Naive B cell (primary cell): ENCODE measurements around the gene TMEM17. TPM values are rescaled to one million over a fixed set of nuclear protein-coding genes. Genes with fewer than 3 reads are reported as not detected.

Experiments
- ATAC-seq, 2 donors: fragments of 150-1000 bp; cut with Tn5 transposase; 2 replicates each; pipeline ENCODE4 v1.10.0; 2021; ENCODE audit warnings: low read depth in 2 of 2, mild to moderate bottlenecking in 2 of 2, moderate library complexity in 2 of 2
- DNase-seq: peaks from one replicate; pipeline ENCODE4 v3.0.0; 2022
- H3K27ac Mint-ChIP-seq, 6 donors: one replicate each; pipeline ENCODE4 v1.8.0; 2020 to 2022; ENCODE audit warnings: mild to moderate bottlenecking in 6 of 6, mixed read lengths in 6 of 6, moderate library complexity in 5 of 6, inconsistent platforms in 2 of 6
- H3K27me3 Mint-ChIP-seq, 3 donors: one replicate each; pipeline ENCODE4 v1.8.0; 2021 to 2022; ENCODE audit warnings: mixed read lengths in 3 of 3, mild to moderate bottlenecking in 1 of 3
- H3K36me3 Mint-ChIP-seq, 2 donors: one replicate each; pipeline ENCODE4 v1.8.0; 2020 to 2022; ENCODE audit warnings: mixed read lengths in 2 of 2, inconsistent platforms in 1 of 2, mild to moderate bottlenecking in 1 of 2
- H3K4me1 Mint-ChIP-seq, 3 donors: one replicate each; pipeline ENCODE4 v1.8.0; 2020 to 2022; ENCODE audit warnings: mixed read lengths in 3 of 3, inconsistent platforms in 1 of 3, mild to moderate bottlenecking in 1 of 3, moderate library complexity in 1 of 3
- H3K4me3 Mint-ChIP-seq, 8 donors: one replicate each; pipeline ENCODE4 v1.8.0; 2020 to 2022; ENCODE audit warnings: mild to moderate bottlenecking in 8 of 8, mixed read lengths in 8 of 8, moderate library complexity in 8 of 8, inconsistent platforms in 2 of 8
- H3K9me3 Mint-ChIP-seq, 7 donors: one replicate each; pipeline ENCODE4 v1.8.0; 2020 to 2022; ENCODE audit warnings: mixed read lengths in 7 of 7, mild to moderate bottlenecking in 5 of 7, inconsistent platforms in 2 of 7, moderate library complexity in 1 of 7
- polyA plus RNA-seq, 6 donors: library from polyadenylated mRNA; unstranded; fragments of 300-500 nt; fragmentation: Illumina TruSeq; gene quantifications; one replicate each; pipeline ENCODE4 v1.2.3, GENCODE V29; 2021; ENCODE audit warnings: low read depth in 6 of 6

Gene TMEM17
- polyA plus RNA-seq, 6 donors from 2014 or later: not detected

DNA sequence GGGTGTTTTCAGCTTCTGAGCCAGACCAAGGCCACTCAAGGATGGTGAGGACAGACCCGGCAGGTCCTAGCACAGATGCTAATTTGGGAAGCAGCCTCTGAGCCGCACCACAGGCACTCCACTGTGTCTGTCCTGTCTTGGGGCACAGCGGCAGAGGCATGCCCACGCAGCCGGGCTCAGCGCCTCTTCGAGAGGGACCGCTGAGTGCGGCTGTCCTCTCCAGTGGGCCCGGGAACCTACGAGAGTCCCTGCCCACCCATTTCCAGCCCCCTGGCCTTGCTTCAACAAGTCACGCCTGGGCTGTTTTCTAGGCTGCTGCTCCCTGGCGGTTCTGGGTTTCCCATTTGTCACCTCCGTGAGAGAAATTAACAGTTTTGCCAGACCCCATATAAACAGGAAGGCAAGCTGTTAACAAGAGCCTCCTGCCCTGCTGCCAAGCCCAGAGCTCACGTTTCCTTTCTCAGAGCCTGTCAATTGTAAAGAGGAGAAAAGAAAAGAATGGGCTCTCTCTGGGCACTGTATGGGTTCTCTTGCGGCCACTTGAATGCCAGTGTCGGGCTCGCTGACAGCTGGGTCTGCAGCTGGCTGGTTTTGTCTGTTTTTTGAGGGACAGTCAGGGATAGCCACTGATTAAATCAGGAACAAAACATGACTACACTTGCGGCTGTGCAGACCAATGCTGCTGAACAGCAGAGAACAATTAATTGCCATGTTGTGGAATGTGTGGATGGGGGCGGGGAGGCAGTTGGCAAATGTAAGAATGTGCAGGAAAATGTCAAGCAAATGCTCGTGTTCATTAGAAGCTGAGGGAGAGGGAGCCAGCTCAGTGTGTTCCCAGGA is 30.6 kb downstream of the TMEM17 start:
- peak in 1 of 2 donors; percentile 43 for ATAC-seq
- Mint-ChIP-seq H3K9me3 (peaks cover 0 to 2% (median 0%) of the 10 kb centered on the region in 7 donors), H3K4me1 (peaks cover 12 to 25% (median 19%) of the 10 kb centered on the region in 3 donors), H3K36me3 (no peaks in the 10 kb centered on the region), H3K27ac (peak overlapping the region in 2 of 6 donors; percentile 53 to 86), H3K27me3 (peaks cover 5 to 33% (median 31%) of the 10 kb centered on the region in 3 donors), H3K4me3 (peak overlapping the region in 7 of 8 donors; percentile 22 to 76 (median 50))
- DNase-seq: no peak

DNA sequence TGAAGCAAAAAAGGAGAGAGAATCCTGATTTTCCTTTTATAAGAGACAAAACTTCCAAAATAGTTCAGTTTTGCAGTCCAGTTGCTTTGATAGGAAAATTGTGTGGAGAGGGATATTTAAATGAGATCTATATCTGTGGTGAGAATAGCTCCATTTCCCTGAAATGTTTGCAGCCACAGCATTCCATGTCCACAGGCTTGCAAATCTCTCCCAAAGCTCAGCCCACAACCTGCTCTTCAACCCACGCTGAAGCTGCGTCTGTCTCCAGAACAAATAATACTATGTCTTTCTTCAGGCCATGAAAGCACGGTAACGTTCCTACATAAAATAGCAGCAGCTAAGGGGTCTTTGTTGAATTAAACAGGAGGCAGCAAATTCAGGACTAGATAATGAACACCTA is 31.8 kb downstream of the TMEM17 start:
- Mint-ChIP-seq H3K27ac (no peak overlapping the region), H3K27me3 (peaks cover 5 to 33% (median 31%) of the 10 kb centered on the region in 3 donors), H3K36me3 (no peaks in the 10 kb centered on the region), H3K9me3 (no peaks in the 10 kb centered on the region), H3K4me3 (no peak overlapping the region), H3K4me1 (peaks cover 12 to 30% (median 19%) of the 10 kb centered on the region in 3 donors)
- ATAC-seq: no peak
- DNase-seq: no peak

DNA sequence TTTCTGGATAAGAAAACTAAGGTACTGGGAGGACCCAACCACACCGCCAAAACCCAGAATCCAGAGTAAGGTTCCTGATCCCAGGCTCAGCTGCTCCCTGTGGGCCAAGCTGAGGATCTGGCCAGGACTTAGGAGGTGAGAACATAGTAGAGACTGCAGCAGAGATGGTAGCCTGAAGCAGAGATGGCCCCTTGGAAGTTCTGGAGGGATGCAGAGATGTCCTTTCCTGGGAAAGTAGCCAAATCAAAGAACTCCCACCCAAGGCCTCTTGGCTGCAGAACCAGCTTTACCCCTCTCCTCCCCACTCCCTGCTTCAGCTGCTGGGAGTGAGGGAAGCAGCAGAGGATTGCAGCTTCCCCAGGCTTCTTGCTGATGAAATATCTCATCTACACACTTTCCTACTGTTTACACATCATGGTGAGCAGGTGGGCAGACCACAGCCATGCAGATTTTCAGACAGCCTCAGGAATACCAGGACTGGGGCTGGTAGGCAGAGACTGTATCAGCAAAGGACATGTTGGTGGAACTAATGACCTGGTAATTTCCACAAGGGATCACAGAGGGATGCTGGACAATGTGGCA is 32.7 kb downstream of the TMEM17 start:
- H3K27me3 Mint-ChIP-seq: peaks cover 5 to 33% (median 31%) of the 10 kb centered on the region in 3 donors
- no peak overlapping the region for H3K27ac Mint-ChIP-seq
- DNase-seq (no peak), ATAC-seq (no peak)
- peaks cover 12 to 29% (median 19%) of the 10 kb centered on the region in 3 donors for H3K4me1 Mint-ChIP-seq
- H3K36me3 Mint-ChIP-seq: no peaks in the 10 kb centered on the region
- H3K4me3 Mint-ChIP-seq: no peak overlapping the region
- no peaks in the 10 kb centered on the region for H3K9me3 Mint-ChIP-seq

DNA sequence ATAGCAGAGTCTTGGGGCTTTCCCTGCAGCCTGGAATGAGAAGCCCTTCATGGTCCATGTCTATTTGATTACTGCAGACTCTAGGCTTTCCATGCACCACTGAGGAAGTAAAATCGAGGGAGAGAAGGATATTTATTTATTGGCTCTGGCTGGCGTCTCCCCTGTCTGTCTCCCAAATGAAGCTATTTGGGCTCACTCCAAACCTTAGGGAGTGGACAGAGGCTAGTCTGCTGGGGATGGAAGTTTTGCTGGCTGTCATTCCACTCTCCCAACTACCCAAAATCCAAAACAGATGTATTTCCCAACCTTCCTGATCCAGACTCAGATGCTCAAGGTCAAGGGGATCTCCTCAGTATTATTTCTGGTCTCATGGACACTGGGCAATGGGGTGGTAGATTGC is 33.7 kb downstream of the TMEM17 start:
- Mint-ChIP-seq H3K36me3 (no peaks in the 10 kb centered on the region), H3K27ac (no peak overlapping the region), H3K27me3 (peaks cover 5 to 33% (median 31%) of the 10 kb centered on the region in 3 donors), H3K9me3 (no peaks in the 10 kb centered on the region), H3K4me1 (peaks cover 7 to 23% (median 14%) of the 10 kb centered on the region in 3 donors), H3K4me3 (no peak overlapping the region)
- ATAC-seq (no peak), DNase-seq (no peak)

DNA sequence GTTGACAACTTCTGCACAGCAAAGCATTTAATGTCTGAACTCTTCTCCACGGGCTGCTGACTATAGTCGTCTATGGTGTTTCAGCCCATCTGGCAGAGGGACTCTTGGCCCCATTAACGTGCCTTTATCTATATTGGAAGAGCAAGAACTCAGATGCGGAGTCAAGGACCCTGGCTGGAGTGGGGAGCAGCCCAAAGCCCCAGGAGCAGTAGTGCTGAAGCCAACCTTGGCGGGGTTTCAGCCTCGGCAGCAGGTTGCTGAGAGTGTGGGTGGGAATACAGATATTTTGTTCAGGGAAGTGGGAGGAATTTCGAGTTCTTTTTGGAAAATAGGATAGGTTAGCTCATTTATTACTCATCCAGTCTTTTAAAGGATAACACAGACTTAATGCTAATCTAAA is 34.2 kb downstream of the TMEM17 start:
- DNase-seq: no peak
- peaks cover 7 to 23% (median 14%) of the 10 kb centered on the region in 3 donors for H3K4me1 Mint-ChIP-seq
- no peaks in the 10 kb centered on the region for H3K9me3 Mint-ChIP-seq
- ATAC-seq: no peak
- no peaks in the 10 kb centered on the region for H3K36me3 Mint-ChIP-seq
- no peak overlapping the region for H3K27ac Mint-ChIP-seq
- peaks cover 5 to 33% (median 29%) of the 10 kb centered on the region in 3 donors for H3K27me3 Mint-ChIP-seq
- H3K4me3 Mint-ChIP-seq: no peak overlapping the region

DNA sequence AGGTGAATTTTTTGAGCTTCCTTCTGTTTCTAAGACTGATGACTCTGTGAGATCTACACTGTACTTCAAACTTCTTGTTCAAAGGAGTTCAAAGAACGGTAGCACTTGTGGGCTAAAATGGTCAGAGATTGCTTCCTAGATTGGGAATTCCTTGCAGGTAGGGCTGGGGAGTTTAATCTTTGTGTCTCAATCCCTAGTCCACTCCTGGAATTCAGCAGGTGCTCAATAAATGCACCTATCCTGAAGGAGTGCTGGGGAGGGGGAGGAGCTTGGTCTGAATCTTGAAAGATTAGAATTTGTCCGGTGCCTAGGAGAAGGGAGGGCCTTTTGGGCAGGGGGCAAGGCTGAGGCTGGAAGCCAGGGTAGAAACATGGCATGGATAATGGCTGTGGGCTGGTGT is 34.6 kb downstream of the TMEM17 start:
- Mint-ChIP-seq H3K27me3 (peaks cover 5 to 29% (median 25%) of the 10 kb centered on the region in 3 donors), H3K9me3 (no peaks in the 10 kb centered on the region), H3K27ac (no peak overlapping the region), H3K4me3 (no peak overlapping the region), H3K36me3 (no peaks in the 10 kb centered on the region), H3K4me1 (peaks cover 7 to 23% (median 14%) of the 10 kb centered on the region in 3 donors)
- no peak for ATAC-seq
- no peak for DNase-seq

DNA sequence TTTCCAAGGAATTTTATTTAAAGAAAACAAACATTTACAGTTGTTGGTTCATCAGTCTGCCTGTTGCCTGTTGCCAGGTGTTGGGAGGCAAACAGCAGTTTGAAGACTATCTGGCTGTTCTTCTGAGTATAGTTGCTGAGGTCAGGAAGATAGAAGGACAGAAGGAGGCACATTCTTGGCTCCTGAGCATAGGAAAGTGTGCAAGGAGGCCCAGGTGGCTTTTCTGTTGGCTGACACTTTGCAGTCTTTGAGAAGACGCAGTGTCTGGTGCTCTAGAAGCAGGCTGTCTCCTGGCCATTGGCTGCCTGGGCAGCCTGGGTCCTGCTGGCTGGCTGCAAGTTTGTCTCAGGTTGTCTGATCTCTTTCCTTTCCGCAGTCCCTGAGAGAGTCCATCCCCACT is 36.4 kb downstream of the TMEM17 start:
- no peak for DNase-seq
- ATAC-seq: no peak
- Mint-ChIP-seq H3K4me1 (peaks cover 0 to 10% (median 0%) of the 10 kb centered on the region in 3 donors), H3K36me3 (no peaks in the 10 kb centered on the region), H3K27ac (peak overlapping the region in 1 of 6 donors; percentile 22), H3K4me3 (no peak overlapping the region), H3K9me3 (no peaks in the 10 kb centered on the region), H3K27me3 (peaks cover 1 to 13% (median 12%) of the 10 kb centered on the region in 3 donors)

DNA sequence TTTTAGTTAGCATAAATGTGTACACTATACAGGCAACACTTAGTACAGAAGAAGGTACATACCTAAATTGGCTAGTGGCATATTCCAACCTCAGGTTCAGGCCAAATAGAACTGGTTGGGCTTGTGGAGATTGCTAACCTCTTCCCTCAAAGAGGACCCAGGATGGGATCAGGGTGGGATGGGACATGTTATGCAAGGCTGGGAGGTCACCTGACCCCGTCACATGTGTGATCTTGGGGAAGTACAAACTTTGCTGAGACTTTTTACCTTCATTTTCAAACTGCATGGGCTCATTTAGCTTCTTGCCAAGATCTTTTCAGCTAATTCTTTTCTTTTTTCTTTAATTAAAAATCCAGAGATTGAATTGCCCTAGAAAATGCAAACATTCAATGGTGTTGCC is 36.9 kb downstream of the TMEM17 start:
- Mint-ChIP-seq H3K27ac (no peak overlapping the region), H3K4me1 (peaks cover 0 to 10% (median 0%) of the 10 kb centered on the region in 3 donors), H3K36me3 (no peaks in the 10 kb centered on the region), H3K27me3 (peaks cover 0 to 12% (median 8%) of the 10 kb centered on the region in 3 donors), H3K4me3 (no peak overlapping the region), H3K9me3 (no peaks in the 10 kb centered on the region)
- no peak for ATAC-seq
- DNase-seq: no peak

DNA sequence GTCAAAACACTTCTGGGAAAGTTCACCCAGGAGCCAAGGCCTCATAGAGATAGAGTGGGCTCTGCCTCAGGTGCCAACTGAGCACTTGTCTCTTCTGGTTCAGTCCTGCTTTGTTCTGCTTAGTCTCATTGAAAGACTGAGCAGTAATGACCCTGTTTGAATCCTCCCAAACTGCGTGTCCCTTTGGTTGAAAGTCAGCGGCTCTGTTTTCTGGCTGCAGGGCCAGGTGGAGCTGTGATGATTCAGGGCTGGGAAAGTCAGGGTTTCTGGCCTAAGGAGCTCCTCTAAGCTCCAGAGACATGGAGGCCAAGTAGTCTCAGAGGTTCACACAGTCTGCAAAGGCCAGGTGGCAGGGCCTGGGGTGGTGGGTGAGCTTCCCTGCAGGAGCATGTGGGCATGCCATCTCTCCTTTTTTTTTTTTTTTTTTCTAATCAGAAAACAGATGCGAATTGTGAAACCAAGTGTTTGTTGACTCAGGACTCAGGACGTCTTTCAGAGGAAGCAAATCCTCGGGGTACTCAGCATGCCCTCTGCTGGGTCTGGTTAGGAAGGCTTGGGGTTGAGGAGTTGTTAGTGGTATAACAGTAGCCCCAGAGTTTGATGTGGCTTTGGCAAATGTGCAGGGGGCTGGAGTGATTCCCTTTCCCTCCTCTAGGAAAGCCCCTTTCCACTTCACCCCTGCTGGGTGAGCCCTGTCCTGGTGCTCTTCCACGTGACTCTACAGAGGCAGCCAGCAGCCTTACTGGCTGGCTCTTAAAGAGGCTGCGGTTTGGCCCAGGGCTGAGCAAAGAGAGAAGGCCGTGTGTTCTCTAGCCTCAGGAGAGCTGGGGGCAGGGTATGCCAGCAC is 38.3 kb downstream of the TMEM17 start:
- H3K4me3 Mint-ChIP-seq: no peak overlapping the region
- no peaks in the 10 kb centered on the region for H3K9me3 Mint-ChIP-seq
- H3K36me3 Mint-ChIP-seq: no peaks in the 10 kb centered on the region
- H3K27ac Mint-ChIP-seq: no peak overlapping the region
- ATAC-seq (no peak), DNase-seq (no peak)
- H3K27me3 Mint-ChIP-seq: peaks cover 0 to 11% (median 0%) of the 10 kb centered on the region in 3 donors
- peaks cover 0 to 5% (median 0%) of the 10 kb centered on the region in 3 donors for H3K4me1 Mint-ChIP-seq

DNA sequence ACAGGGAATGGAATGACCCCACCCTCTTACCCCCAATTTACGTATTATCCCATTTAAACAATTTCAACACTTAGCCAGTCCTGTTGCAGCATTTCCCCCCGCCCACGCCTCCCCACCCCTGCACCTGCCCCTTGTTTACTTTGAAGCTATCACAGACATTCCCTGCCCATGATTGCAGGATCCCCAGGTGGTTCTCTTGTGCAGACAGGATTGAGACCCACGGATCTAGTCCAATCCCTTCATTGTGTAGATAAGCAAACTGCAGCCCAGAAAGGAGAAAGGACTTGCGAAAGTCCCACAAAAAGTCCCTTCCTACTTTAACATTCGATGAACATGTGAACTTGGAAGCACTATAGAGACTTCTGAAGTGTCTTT is 38.9 kb downstream of the TMEM17 start:
- Mint-ChIP-seq H3K4me1 (peaks cover 0 to 5% (median 0%) of the 10 kb centered on the region in 3 donors), H3K27me3 (peaks cover 0 to 8% (median 0%) of the 10 kb centered on the region in 3 donors), H3K27ac (no peak overlapping the region), H3K4me3 (no peak overlapping the region), H3K36me3 (no peaks in the 10 kb centered on the region), H3K9me3 (no peaks in the 10 kb centered on the region)
- DNase-seq: no peak
- no peak for ATAC-seq

DNA sequence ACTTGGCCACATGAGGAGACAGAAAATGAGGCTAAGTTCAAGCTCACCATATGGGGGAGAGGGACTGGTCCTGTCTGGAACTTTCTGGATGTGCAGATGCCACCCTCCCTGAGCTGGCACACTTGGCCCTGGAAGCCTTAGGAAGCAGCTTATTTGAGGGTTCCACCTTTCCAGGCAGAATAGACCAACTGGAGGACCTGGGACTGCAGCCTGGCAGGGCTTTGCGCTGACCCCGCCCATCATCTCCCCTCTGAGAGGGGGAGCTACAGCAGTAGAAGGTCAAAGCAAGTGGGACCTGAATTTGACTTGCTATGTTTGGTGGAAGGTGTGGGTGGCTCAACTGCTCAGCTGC is 39.5 kb downstream of the TMEM17 start:
- no peaks in the 10 kb centered on the region for H3K9me3 Mint-ChIP-seq
- ATAC-seq: no peak
- no peak overlapping the region for H3K4me3 Mint-ChIP-seq

DNA sequence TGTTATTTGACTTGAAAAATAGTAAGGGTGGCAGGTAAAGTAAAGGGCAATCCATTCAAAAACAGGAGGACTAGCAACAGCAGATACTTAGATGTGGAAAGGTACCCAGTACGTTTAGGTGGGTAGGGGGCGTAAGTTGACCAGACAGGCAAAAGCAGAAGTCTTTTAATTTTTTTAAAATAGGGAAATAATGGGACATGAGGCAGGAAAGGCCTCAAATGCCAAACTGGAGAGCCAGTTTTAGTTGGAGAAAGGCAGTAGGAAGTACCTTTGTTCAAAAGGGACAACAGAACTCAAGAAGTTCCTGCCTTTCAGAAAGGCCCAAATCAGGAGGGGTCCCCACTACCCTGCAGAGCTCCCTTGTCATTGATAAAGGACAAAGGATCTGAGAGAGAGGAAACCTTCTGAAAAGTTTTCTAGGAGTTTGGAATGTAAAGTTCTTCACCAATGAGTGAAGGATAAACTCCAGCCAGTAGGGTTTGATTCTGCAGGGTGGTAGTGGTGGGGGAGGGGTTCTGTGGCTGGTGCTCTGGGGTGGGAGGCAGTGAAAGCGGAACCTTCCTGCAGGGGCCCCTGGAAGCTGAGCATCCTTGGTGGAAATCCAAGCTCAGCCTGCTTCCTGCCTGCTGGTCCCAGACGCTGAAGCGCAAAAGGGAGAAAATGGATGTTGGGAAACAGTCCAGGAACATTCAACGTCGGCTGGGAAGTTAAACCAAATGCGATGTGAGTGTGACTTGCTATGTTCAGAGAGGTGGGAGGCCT is 40.1 kb downstream of the TMEM17 start:
- H3K36me3 Mint-ChIP-seq: no peaks in the 10 kb centered on the region
- peaks cover 0 to 5% (median 0%) of the 10 kb centered on the region in 3 donors for H3K4me1 Mint-ChIP-seq
- H3K27me3 Mint-ChIP-seq: no peaks in the 10 kb centered on the region
- no peak overlapping the region for H3K4me3 Mint-ChIP-seq
- ATAC-seq: no peak
- H3K9me3 Mint-ChIP-seq: no peaks in the 10 kb centered on the region
- H3K27ac Mint-ChIP-seq: no peak overlapping the region
- no peak for DNase-seq

More for the DNA sequence above, 39.5 kb downstream of the TMEM17 start:
- DNase-seq: no peak
- Mint-ChIP-seq H3K36me3 (no peaks in the 10 kb centered on the region), H3K4me1 (peaks cover 0 to 5% (median 0%) of the 10 kb centered on the region in 3 donors), H3K27ac (no peak overlapping the region), H3K27me3 (peaks cover 0 to 3% (median 0%) of the 10 kb centered on the region in 3 donors)
